Stimulated activated naive B cell treated with anti-CD40 and anti-IgM and Interleukin-4, amounts not matched to agents 10 μg/mL and 1 μg/mL and 100 μg/mL, for 72 hours (primary cell): ENCODE results near the gene RASSF9.

Experiments
- ATAC-seq, 2 donors: fragments of 150-1000 bp; cut with Tn5 transposase; replicated peaks; 2 replicates each; pipeline ENCODE4 v1.10.0; 2021; ENCODE audit warnings: moderate library complexity in 1 of 2
- DNase-seq: peaks from one replicate; pipeline ENCODE4 v3.0.0; 2021
- H3K27ac Mint-ChIP-seq: one replicate; pipeline ENCODE4 v1.8.0; 2022; ENCODE audit warnings: mild to moderate bottlenecking, mixed read lengths
- H3K27me3 Mint-ChIP-seq, 2 donors: one replicate each; pipeline ENCODE4 v1.8.0; 2022; ENCODE audit warnings: mixed read lengths in 2 of 2
- H3K36me3 Mint-ChIP-seq, 2 donors: one replicate each; pipeline ENCODE4 v1.8.0; 2022; ENCODE audit warnings: mixed read lengths in 2 of 2, mild to moderate bottlenecking in 1 of 2
- H3K4me1 Mint-ChIP-seq, 2 donors: one replicate each; pipeline ENCODE4 v1.8.0; 2022; ENCODE audit warnings: mixed read lengths in 2 of 2, mild to moderate bottlenecking in 1 of 2
- H3K4me3 Mint-ChIP-seq, 2 donors: one replicate each; pipeline ENCODE4 v1.8.0; 2022; ENCODE audit warnings: mild to moderate bottlenecking in 2 of 2, mixed read lengths in 2 of 2, moderate library complexity in 1 of 2
- H3K9me3 Mint-ChIP-seq, 2 donors: one replicate each; pipeline ENCODE4 v1.8.0; 2022; ENCODE audit warnings: mixed read lengths in 2 of 2, mild to moderate bottlenecking in 1 of 2

RASSF9 gene

GRCh38 chr12:85833579-85833978 is 2.6 kb downstream of the RASSF9 start:
- H3K27ac Mint-ChIP-seq: no peak overlapping the region
- H3K9me3 Mint-ChIP-seq: no peaks in the 10 kb centered on the region
- ATAC-seq (no peak), DNase-seq (no peak)
- H3K27me3 Mint-ChIP-seq: peaks cover 5 to 6% of the 10 kb centered on the region in 2 donors
- no peaks in the 10 kb centered on the region for H3K36me3 Mint-ChIP-seq
- H3K4me3 Mint-ChIP-seq: no peak overlapping the region
- no peaks in the 10 kb centered on the region for H3K4me1 Mint-ChIP-seq

- DNase-seq (no peak), ATAC-seq (no peak)
- no peaks in the 10 kb centered on the region for H3K4me1 Mint-ChIP-seq
- H3K36me3 Mint-ChIP-seq: no peaks in the 10 kb centered on the region
- H3K27ac Mint-ChIP-seq: no peak overlapping the region
- H3K27me3 Mint-ChIP-seq: peaks cover 0 to 5% of the 10 kb centered on the region in 2 donors
- H3K9me3 Mint-ChIP-seq: peaks cover 0 to 4% of the 10 kb centered on the region in 2 donors
- no peak overlapping the region for H3K4me3 Mint-ChIP-seq
These were observed 4.8 kb downstream of the RASSF9 start for GRCh38 chr12:85831327-85831990.

- Mint-ChIP-seq H3K36me3 (no peaks in the 10 kb centered on the region), H3K27ac (no peak overlapping the region), H3K9me3 (peaks cover 0 to 4% of the 10 kb centered on the region in 2 donors), H3K27me3 (no peaks in the 10 kb centered on the region), H3K4me3 (no peak overlapping the region), H3K4me1 (no peaks in the 10 kb centered on the region)
- DNase-seq (no peak), ATAC-seq (no peak)
These were observed 6.8 kb downstream of the RASSF9 start for GRCh38 chr12:85829391-85829790.

- H3K4me3 Mint-ChIP-seq: no peak overlapping the region
- DNase-seq (no peak), ATAC-seq (no peak)
These were observed 7.6 kb downstream of the RASSF9 start for GRCh38 chr12:85828576-85828975.

GRCh38 chr12:85825746-85826145 is 10.5 kb downstream of the RASSF9 start:
- no peak overlapping the region for H3K27ac Mint-ChIP-seq

More at GRCh38 chr12:85828576-85828975, 7.6 kb downstream of the RASSF9 start:
- Mint-ChIP-seq H3K4me1 (no peaks in the 10 kb centered on the region), H3K27ac (no peak overlapping the region), H3K36me3 (no peaks in the 10 kb centered on the region), H3K9me3 (peaks cover 0 to 4% of the 10 kb centered on the region in 2 donors), H3K27me3 (no peaks in the 10 kb centered on the region)

GRCh38 chr12:85823436-85824180 is 12.6 kb downstream of the RASSF9 start:
- DNase-seq (no peak), ATAC-seq (no peak)
- H3K27me3 Mint-ChIP-seq: no peaks in the 10 kb centered on the region
- no peaks in the 10 kb centered on the region for H3K36me3 Mint-ChIP-seq
- H3K9me3 Mint-ChIP-seq: peaks cover 0 to 8% of the 10 kb centered on the region in 2 donors
- H3K4me3 Mint-ChIP-seq: no peak overlapping the region
- H3K27ac Mint-ChIP-seq: no peak overlapping the region
- H3K4me1 Mint-ChIP-seq: no peaks in the 10 kb centered on the region

More at GRCh38 chr12:85825746-85826145, 10.5 kb downstream of the RASSF9 start:
- no peak for DNase-seq
- H3K4me3 Mint-ChIP-seq: no peak overlapping the region
- H3K36me3 Mint-ChIP-seq: no peaks in the 10 kb centered on the region
- no peaks in the 10 kb centered on the region for H3K4me1 Mint-ChIP-seq
- H3K27me3 Mint-ChIP-seq: no peaks in the 10 kb centered on the region
- H3K9me3 Mint-ChIP-seq: peaks cover 0 to 8% of the 10 kb centered on the region in 2 donors
- no peak for ATAC-seq

- H3K36me3 Mint-ChIP-seq: no peaks in the 10 kb centered on the region
- H3K27ac Mint-ChIP-seq: no peak overlapping the region
- peaks cover 0 to 4% of the 10 kb centered on the region in 2 donors for H3K9me3 Mint-ChIP-seq
- ATAC-seq (no peak), DNase-seq (no peak)
- H3K4me3 Mint-ChIP-seq: no peak overlapping the region
- H3K4me1 Mint-ChIP-seq: no peaks in the 10 kb centered on the region
- H3K27me3 Mint-ChIP-seq: no peaks in the 10 kb centered on the region
These were observed 14.4 kb downstream of the RASSF9 start for GRCh38 chr12:85821759-85822158.

- Mint-ChIP-seq H3K27me3 (no peaks in the 10 kb centered on the region), H3K4me3 (no peak overlapping the region), H3K27ac (no peak overlapping the region), H3K36me3 (no peaks in the 10 kb centered on the region), H3K9me3 (peaks cover 0 to 4% of the 10 kb centered on the region in 2 donors), H3K4me1 (no peaks in the 10 kb centered on the region)
- ATAC-seq: no peak
- DNase-seq: no peak
These were observed 15.0 kb downstream of the RASSF9 start for GRCh38 chr12:85821206-85821605.

- H3K27me3 Mint-ChIP-seq: no peaks in the 10 kb centered on the region
- H3K36me3 Mint-ChIP-seq: no peaks in the 10 kb centered on the region
- peaks cover 0 to 4% of the 10 kb centered on the region in 2 donors for H3K9me3 Mint-ChIP-seq
- no peak for ATAC-seq
- H3K4me3 Mint-ChIP-seq: no peak overlapping the region
- no peak for DNase-seq
- H3K27ac Mint-ChIP-seq: no peak overlapping the region
- H3K4me1 Mint-ChIP-seq: no peaks in the 10 kb centered on the region
These were observed 16.1 kb downstream of the RASSF9 start for GRCh38 chr12:85820101-85820500.

GRCh38 chr12:85814741-85815140 is 21.5 kb downstream of the RASSF9 start:
- DNase-seq (no peak), ATAC-seq (no peak)
- Mint-ChIP-seq H3K4me1 (no peaks in the 10 kb centered on the region), H3K36me3 (no peaks in the 10 kb centered on the region), H3K27me3 (no peaks in the 10 kb centered on the region), H3K9me3 (no peaks in the 10 kb centered on the region), H3K27ac (no peak overlapping the region), H3K4me3 (no peak overlapping the region)

- Mint-ChIP-seq H3K4me1 (no peaks in the 10 kb centered on the region), H3K4me3 (no peak overlapping the region), H3K27me3 (no peaks in the 10 kb centered on the region), H3K27ac (no peak overlapping the region), H3K36me3 (no peaks in the 10 kb centered on the region), H3K9me3 (no peaks in the 10 kb centered on the region)
- no peak for ATAC-seq
- no peak for DNase-seq
These were observed 22.1 kb downstream of the RASSF9 start for GRCh38 chr12:85814071-85814470.

GRCh38 chr12:85809500-85809899 is 26.7 kb downstream of the RASSF9 start:
- Mint-ChIP-seq H3K27ac (no peak overlapping the region), H3K4me1 (no peaks in the 10 kb centered on the region)
- no peak for DNase-seq

GRCh38 chr12:85807730-85808129 is 28.5 kb downstream of the RASSF9 start:
- DNase-seq (no peak), ATAC-seq (no peak)
- Mint-ChIP-seq H3K4me3 (no peak overlapping the region), H3K9me3 (no peaks in the 10 kb centered on the region), H3K4me1 (no peaks in the 10 kb centered on the region), H3K27me3 (no peaks in the 10 kb centered on the region), H3K36me3 (no peaks in the 10 kb centered on the region), H3K27ac (no peak overlapping the region)

More at GRCh38 chr12:85809500-85809899, 26.7 kb downstream of the RASSF9 start:
- ATAC-seq: no peak
- no peak overlapping the region for H3K4me3 Mint-ChIP-seq
- H3K27me3 Mint-ChIP-seq: no peaks in the 10 kb centered on the region
- H3K9me3 Mint-ChIP-seq: no peaks in the 10 kb centered on the region
- H3K36me3 Mint-ChIP-seq: no peaks in the 10 kb centered on the region

- Mint-ChIP-seq H3K27ac (no peak overlapping the region), H3K27me3 (no peaks in the 10 kb centered on the region), H3K9me3 (no peaks in the 10 kb centered on the region), H3K4me3 (no peak overlapping the region), H3K4me1 (no peaks in the 10 kb centered on the region), H3K36me3 (no peaks in the 10 kb centered on the region)
- ATAC-seq (no peak), DNase-seq (no peak)
These were observed 30.6 kb downstream of the RASSF9 start for GRCh38 chr12:85805654-85806053.

GRCh38 chr12:85804663-85805062 is 31.5 kb downstream of the RASSF9 start:
- no peak for DNase-seq

More at GRCh38 chr12:85804663-85805062, 31.5 kb downstream of the RASSF9 start:
- no peaks in the 10 kb centered on the region for H3K27me3 Mint-ChIP-seq
- H3K4me1 Mint-ChIP-seq: no peaks in the 10 kb centered on the region
- no peak overlapping the region for H3K4me3 Mint-ChIP-seq
- H3K36me3 Mint-ChIP-seq: no peaks in the 10 kb centered on the region
- ATAC-seq: no peak
- H3K9me3 Mint-ChIP-seq: no peaks in the 10 kb centered on the region
- no peak overlapping the region for H3K27ac Mint-ChIP-seq
